B cell (primary cell): ENCODE results near the gene HIP1R. TPM values are rescaled to one million over a fixed set of nuclear protein-coding genes. Genes with fewer than 3 reads are reported as not detected.

Experiments
- ATAC-seq: fragments of 200-7000 bp; cut with Tn5 transposase; one replicate; pipeline ENCODE4 v1.10.0; 2021; ENCODE audit warnings: low read depth, mild to moderate bottlenecking, moderate number of reproducible peaks, moderate library complexity
- CTCF ChIA-PET: fragments of 350-600 bp; sonication (Branson Sonifier 250); formaldehyde crosslinking; loops from one replicate; lab custom pipeline; 2021; ENCODE audit warnings: antibody characterized with exemption, inconsistent platforms; lab: Charles Lee
- POLR2A ChIA-PET: fragments of 350-600 bp; sonication (Branson Sonifier 250); formaldehyde crosslinking; loops from one replicate; lab custom pipeline; 2021; ENCODE audit warnings: antibody characterized with exemption; lab: Charles Lee
- DNase-seq: peaks from one replicate; pipeline ENCODE4 v3.0.0; 2013
- H2AFZ ChIP-seq: 2 replicates; pipeline ENCODE4 v1.6.1; 2012; ENCODE audit warnings: mild to moderate bottlenecking, low read depth, low read length; ENCODE audit not compliant: insufficient read depth, poor library complexity, severe bottlenecking
- H3K27ac ChIP-seq, 2 donors: 1 replicate in 1 of 2; 2 replicates in 1 of 2; pipeline ENCODE4 v1.5.1; 2012 to 2013; ENCODE audit warnings: low read length in 2 of 2, mild to moderate bottlenecking in 2 of 2, moderate library complexity in 1 of 2
- H3K27me3 ChIP-seq, 4 experiments: fragments of 200-600 bp in 1 of 4; sonication (generic) in 1 of 4; replicated peaks in 1 of 4; 1 replicate in 2 of 4; 2 replicates in 2 of 4; pipeline versions ENCODE4 v1.6.1 to v1.7.0; 2013 to 2016; ENCODE audit warnings: low read length in 3 of 4, mild to moderate bottlenecking in 2 of 4, mixed read lengths in 1 of 4, moderate library complexity in 1 of 4; ENCODE audit not compliant: insufficient read depth in 4 of 4, control insufficient read depth in 3 of 4; ENCODE audit errors: control extremely low read depth in 1 of 4
- H3K36me3 ChIP-seq, 2 experiments: replicated peaks in 1 of 2; 1 replicate in 1 of 2; 2 replicates in 1 of 2; pipeline versions ENCODE4 v1.6.1 to v1.7.1; 2013; ENCODE audit warnings: low read length in 1 of 2; ENCODE audit not compliant: insufficient read depth in 2 of 2, control insufficient read depth in 1 of 2; ENCODE audit errors: control extremely low read depth in 1 of 2, extremely low read depth in 1 of 2
- H3K4me1 ChIP-seq, 2 donors: fragments of 200-600 bp in 1 of 2; sonication (generic) in 1 of 2; 1 replicate in 1 of 2; 2 replicates in 1 of 2; pipeline versions ENCODE4 v1.5.1 to v1.6.1; 2013 to 2017; ENCODE audit warnings: low read length in 2 of 2; ENCODE audit not compliant: control insufficient read depth in 2 of 2, insufficient read depth in 2 of 2
- H3K4me2 ChIP-seq: replicated peaks from 2 replicates; pipeline ENCODE3; 2012; ENCODE audit warnings: mild to moderate bottlenecking, low read depth, low read length; ENCODE audit not compliant: poor library complexity, severe bottlenecking
- H3K4me3 ChIP-seq, 5 experiments: fragments of 200-600 bp in 1 of 5; sonication (generic) in 1 of 5; 1 replicate in 3 of 5; 2 replicates in 2 of 5; pipeline versions ENCODE4 v1.5.1 to v1.7.0; 2011 to 2016; ENCODE audit warnings: low read length in 4 of 5, mild to moderate bottlenecking in 4 of 5, low read depth in 2 of 5, control low read depth in 1 of 5, moderate library complexity in 1 of 5; ENCODE audit not compliant: insufficient read depth in 1 of 5; ENCODE audit errors: control extremely low read depth in 1 of 5, extremely low read depth in 1 of 5
- H3K79me2 ChIP-seq: fragments of 200-600 bp; sonication (generic); one replicate; pipeline ENCODE4 v1.6.0; 2016; ENCODE audit warnings: low read length; ENCODE audit not compliant: control insufficient read depth, insufficient read depth
- H3K9ac ChIP-seq: fragments of 200-600 bp; sonication (generic); 2 replicates; pipeline ENCODE4 v1.6.1; 2017; ENCODE audit warnings: mild to moderate bottlenecking, low read length, moderate library complexity
- H3K9me3 ChIP-seq, 3 donors: one replicate each; pipeline versions ENCODE4 v1.6.1 to v1.7.1; 2013; ENCODE audit warnings: low read length in 2 of 3; ENCODE audit not compliant: control insufficient read depth in 2 of 3, insufficient read depth in 1 of 3; ENCODE audit errors: control extremely low read depth in 1 of 3
- H4K20me1 ChIP-seq: 2 replicates; pipeline ENCODE4 v1.6.0; 2012; ENCODE audit warnings: mild to moderate bottlenecking, low read length; ENCODE audit not compliant: insufficient read depth, control insufficient read depth, poor library complexity, severe bottlenecking
- H3K27ac Mint-ChIP-seq: one replicate; pipeline ENCODE4 v1.8.0; 2021; ENCODE audit warnings: mixed read lengths
- H3K27me3 Mint-ChIP-seq: one replicate; pipeline ENCODE4 v1.8.0; 2021; ENCODE audit warnings: mixed read lengths
- H3K4me1 Mint-ChIP-seq: one replicate; pipeline ENCODE4 v1.8.0; 2021; ENCODE audit warnings: mixed read lengths
- H3K4me3 Mint-ChIP-seq: one replicate; pipeline ENCODE4 v1.8.0; 2021; ENCODE audit warnings: mixed read lengths
- H3K9me3 Mint-ChIP-seq: one replicate; pipeline ENCODE4 v1.8.0; 2022; ENCODE audit warnings: mixed read lengths; ENCODE audit not compliant: insufficient read depth
- EZH2 ChIP-seq: IDR thresholded peaks from 2 replicates; pipeline ENCODE4 v1.6.1; 2012; ENCODE audit warnings: borderline replicate concordance, low read depth, mild to moderate bottlenecking, moderate library complexity, low read length; ENCODE audit not compliant: insufficient read depth, poor library complexity, severe bottlenecking
- WGBS: methylation state at CpG from one replicate; pipeline ENCODE4 v1.1.5; 2013; ENCODE audit warnings: missing lambda C conversion rate; ENCODE audit not compliant: insufficient coverage; 5-methylcytosine and 5-hydroxymethylcytosine counted together
- intact Hi-C: fragments of 100-400 bp; cut with micrococcal nuclease; formaldehyde crosslinking; loops from one replicate; pipeline ENCODE4 v1.10.0; 2022
- polyA plus RNA-seq: library from polyadenylated mRNA; depleted of rRNA; stranded (reverse); fragments of >200 nt; gene quantifications from 2 replicates; pipeline ENCODE4 v1.2.3, GENCODE V29; 2012
- total RNA-seq, 2 donors: library from RNA; stranded (reverse); fragments of 120-200 nt in 1 of 2; gene quantifications; 1 replicate in 1 of 2; 2 replicates in 1 of 2; pipeline versions ENCODE4 v1.2.3 to v1.2.4, GENCODE V29; 2013 to 2022
- TF ChIP-seq, protein P1 (sequence below): fragments of 200-600 bp; IDR thresholded peaks from one replicate; pipeline ENCODE4 v1.8.0; 2022; ENCODE audit warnings: antibody characterized with exemption, mild to moderate bottlenecking

HIP1R gene
- total and polyA plus RNA-seq, 2 donors (not counting 1 experiment from before 2014, with no cell fraction given) = 289 to 390 TPM

DNA sequence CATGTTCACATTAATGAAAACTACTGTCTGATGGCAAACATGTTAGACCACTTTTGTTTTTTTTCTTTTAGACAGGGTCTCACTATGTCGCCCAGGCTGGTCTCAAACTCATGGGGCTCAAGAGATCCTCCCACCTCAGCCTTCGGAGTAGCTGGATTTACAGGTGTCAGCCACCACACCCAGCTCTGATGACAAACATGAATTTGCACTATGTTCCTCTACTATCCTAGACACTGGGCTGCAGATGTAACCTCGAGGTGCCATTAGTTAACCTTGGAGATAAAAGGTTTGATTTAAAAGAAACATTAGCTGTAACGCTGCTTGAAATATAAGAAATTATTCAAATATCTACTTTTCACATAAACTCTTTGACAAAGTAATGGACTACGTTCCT, 52.6 kb downstream of the HIP1R start:
- POLR2A ChIA-PET = interaction anchor here (0.7 to 1.5 kb wide), 6 partner anchors 13 to 28 kb away, joined by 3 to 6 read pairs (median 4); no protein-coding TSS in a partner anchor
- DNase-seq = no peak
- Histone ChIP-seq H3K79me2 (peaks cover 96% of the 10 kb centered on the region), H3K27ac (peak overlapping the region; percentile 87 to 97), H3K36me3 (no peaks in the 10 kb centered on the region), H4K20me1 (peaks cover 39% of the 10 kb centered on the region), H3K4me3 (peak overlapping the region; percentile 24 to 67 (median 49)), H2AFZ (no peak overlapping the region), H3K9ac (peak overlapping the region; percentile 56), H3K4me1 (peaks cover 89 to 95% of the 10 kb centered on the region in 2 donors), H3K27me3 (no peaks in the 10 kb centered on the region), H3K9me3 (no peaks in the 10 kb centered on the region), H3K4me2 (peak overlapping the region; percentile 67)
- Mint-ChIP-seq H3K27me3 (no peaks in the 10 kb centered on the region), H3K4me1 (peaks cover 85% of the 10 kb centered on the region), H3K9me3 (no peaks in the 10 kb centered on the region), H3K27ac (peak overlapping the region; percentile 96), H3K4me3 (peak overlapping the region; percentile 97)
- CTCF ChIA-PET = interaction anchor here (1.5 to 11.0 kb wide), 6 partner anchors 10 to 94 kb away, joined by 5 to 101 read pairs (median 14); partner anchors contain the start of gene VPS37B
- 13% methylated on average over 2 of the region's 5 CpGs for WGBS
- TF ChIP-seq, protein P1, sequence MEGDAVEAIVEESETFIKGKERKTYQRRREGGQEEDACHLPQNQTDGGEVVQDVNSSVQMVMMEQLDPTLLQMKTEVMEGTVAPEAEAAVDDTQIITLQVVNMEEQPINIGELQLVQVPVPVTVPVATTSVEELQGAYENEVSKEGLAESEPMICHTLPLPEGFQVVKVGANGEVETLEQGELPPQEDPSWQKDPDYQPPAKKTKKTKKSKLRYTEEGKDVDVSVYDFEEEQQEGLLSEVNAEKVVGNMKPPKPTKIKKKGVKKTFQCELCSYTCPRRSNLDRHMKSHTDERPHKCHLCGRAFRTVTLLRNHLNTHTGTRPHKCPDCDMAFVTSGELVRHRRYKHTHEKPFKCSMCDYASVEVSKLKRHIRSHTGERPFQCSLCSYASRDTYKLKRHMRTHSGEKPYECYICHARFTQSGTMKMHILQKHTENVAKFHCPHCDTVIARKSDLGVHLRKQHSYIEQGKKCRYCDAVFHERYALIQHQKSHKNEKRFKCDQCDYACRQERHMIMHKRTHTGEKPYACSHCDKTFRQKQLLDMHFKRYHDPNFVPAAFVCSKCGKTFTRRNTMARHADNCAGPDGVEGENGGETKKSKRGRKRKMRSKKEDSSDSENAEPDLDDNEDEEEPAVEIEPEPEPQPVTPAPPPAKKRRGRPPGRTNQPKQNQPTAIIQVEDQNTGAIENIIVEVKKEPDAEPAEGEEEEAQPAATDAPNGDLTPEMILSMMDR = no peak
- TF ChIP-seq EZH2 = no peak
- intact Hi-C loops = loop anchor here (1.0 to 5.0 kb wide), 4 partner anchors 10 to 76 kb away; no protein-coding TSS in a partner anchor
- ATAC-seq = peak; percentile 20

DNA sequence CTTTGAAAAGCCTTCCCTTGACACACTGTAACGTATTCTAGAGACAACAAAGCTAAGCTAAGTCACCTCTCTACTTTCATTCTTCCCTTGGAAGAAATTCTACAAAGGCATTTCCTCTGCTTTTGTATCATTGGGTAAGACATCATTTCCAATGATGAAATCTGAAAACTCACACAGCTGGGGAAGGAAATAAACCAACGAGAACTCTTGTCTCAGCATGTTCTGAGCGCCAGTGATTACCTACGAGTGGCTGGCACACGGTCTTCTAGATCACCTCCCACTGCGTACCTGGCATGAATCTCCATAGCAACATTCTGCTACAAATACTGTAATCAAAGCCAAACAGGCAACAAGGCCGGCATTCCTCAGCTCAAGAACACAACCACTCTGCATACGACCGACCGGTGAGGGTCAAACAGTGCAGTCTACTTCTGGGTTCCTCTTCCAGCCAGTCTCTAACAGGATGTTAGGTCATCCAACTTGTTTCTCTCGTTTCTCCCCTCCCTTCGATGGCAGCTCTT, 53.0 kb downstream of the HIP1R start:
- POLR2A ChIA-PET = interaction anchor here (0.7 to 1.5 kb wide), 8 partner anchors 10 to 28 kb away, joined by 3 to 6 read pairs (median 4); no protein-coding TSS in a partner anchor

More for the DNA sequence above, 53.0 kb downstream of the HIP1R start:
- Mint-ChIP-seq H3K27me3 (no peaks in the 10 kb centered on the region), H3K4me1 (peaks cover 83% of the 10 kb centered on the region), H3K27ac (peak overlapping the region; percentile 96), H3K9me3 (no peaks in the 10 kb centered on the region), H3K4me3 (peak overlapping the region; percentile 97)
- H3K4me1 ChIP-seq = peaks cover 88 to 95% of the 10 kb centered on the region in 2 donors
- H3K27me3 ChIP-seq = no peaks in the 10 kb centered on the region
- WGBS = 7% methylated on average over 11 of the region's 12 CpGs
- intact Hi-C loops = loop anchor here (5.0 kb wide), 2 partner anchors 34 to 76 kb away; no protein-coding TSS in a partner anchor
- H3K4me2 ChIP-seq = peak overlapping the region; percentile 67
- no peak for TF ChIP-seq EZH2
- TF ChIP-seq, protein P1 = no peak
- ATAC-seq (peak; percentile 47), DNase-seq (peak; percentile 82)
- peak overlapping the region; percentile 56 for H3K9ac ChIP-seq
- H3K4me3 ChIP-seq = peak overlapping the region; percentile 24 to 67 (median 49)
- H3K27ac ChIP-seq = peak overlapping the region; percentile 87 to 97
- H3K36me3 ChIP-seq = no peaks in the 10 kb centered on the region
- H3K79me2 ChIP-seq = peaks cover 96% of the 10 kb centered on the region
- H2AFZ ChIP-seq = peak overlapping the region; percentile 11
- CTCF ChIA-PET = interaction anchor here (0.7 to 11.0 kb wide), 9 partner anchors 8 to 350 kb away, joined by 3 to 101 read pairs (median 8); partner anchors contain the start of gene VPS37B
- no peaks in the 10 kb centered on the region for H3K9me3 ChIP-seq
- H4K20me1 ChIP-seq = peaks cover 39% of the 10 kb centered on the region
